CD4-positive, alpha-beta T cell treated with Interleukin-17A for 1 hour (primary cell): ENCODE data around the gene RPH3AL.
"Not testable (repeated sequence)": the region's sequence is repeated elsewhere in the genome, so short reads cannot be mapped to it uniquely, and the experiment has no call there.

ENCODE experiments used
- DNase-seq: peaks from one replicate; pipeline ENCODE4 v3.0.0-alpha.2; 2020

Gene RPH3AL

DNA sequence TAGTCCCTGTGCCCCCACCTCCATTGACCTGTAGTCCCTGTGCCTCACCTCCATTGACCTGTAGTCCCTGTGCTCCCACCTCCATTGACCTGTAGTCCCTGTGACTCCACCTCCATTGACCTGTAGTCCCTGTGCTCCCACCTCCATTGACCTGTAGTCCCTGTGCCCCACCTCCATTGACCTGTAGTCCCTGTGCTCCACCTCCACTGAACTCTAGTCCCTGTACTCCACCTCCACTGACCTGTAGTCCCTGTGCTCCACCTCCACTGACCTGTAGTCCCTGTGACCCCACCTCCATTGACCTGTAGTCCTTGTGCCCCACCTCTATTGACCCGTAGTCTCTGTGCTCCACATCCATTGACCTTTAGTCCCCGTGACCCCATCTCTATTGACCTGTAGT, 37.2 kb downstream of the RPH3AL start:
- DNase-seq, result not testable (repeated sequence)

DNA sequence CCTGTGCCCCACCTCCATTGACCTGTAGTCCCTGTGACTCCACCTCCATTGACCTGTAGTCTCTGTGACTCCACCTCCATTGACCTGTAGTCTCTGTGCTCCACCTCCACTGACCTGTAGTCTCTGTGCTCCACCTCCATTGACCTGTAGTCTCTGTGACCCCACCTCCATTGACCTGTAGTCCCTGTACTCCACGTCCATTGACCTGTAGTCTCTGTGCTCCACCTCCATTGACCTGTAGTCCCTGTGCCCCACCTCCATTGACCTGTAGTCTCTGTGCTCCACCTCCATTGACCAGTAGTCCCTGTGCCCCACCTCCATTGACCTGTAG, 38.0 kb downstream of the RPH3AL start:
- DNase-seq, result not testable (repeated sequence)

DNA sequence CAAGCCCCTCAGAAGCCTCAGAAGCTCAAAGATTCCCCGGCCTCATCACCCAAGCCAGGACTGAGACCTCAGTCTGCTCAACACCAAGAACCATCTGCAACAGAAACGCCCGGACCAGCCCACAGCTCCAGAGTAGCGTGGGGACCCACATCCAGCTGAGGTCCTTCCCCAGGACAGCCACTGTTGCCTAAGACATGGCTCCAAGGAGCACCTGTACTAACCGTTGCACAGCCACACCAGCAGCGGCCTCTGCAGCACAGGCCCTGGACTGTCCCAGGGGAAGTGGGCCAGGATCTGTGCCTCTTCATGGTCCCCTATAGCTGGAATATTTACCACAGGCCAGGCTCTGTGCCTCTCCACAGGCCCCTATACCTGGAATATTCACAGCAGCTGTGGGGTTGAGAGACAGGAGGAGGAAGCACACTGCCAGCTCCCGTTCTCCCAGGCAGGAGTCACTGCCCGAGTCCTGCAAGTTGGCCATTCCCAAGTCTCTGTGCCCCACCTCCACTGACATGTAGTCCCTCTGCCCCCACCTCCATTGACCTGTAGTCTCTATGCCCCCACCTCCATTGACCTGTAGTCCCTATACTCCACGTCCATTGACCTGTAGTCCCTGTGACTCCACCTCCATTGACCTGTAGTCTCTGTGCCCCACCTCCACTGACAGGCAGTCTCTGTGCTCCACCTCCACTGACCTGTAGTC, 38.5 kb downstream of the RPH3AL start:
- no peak for DNase-seq

DNA sequence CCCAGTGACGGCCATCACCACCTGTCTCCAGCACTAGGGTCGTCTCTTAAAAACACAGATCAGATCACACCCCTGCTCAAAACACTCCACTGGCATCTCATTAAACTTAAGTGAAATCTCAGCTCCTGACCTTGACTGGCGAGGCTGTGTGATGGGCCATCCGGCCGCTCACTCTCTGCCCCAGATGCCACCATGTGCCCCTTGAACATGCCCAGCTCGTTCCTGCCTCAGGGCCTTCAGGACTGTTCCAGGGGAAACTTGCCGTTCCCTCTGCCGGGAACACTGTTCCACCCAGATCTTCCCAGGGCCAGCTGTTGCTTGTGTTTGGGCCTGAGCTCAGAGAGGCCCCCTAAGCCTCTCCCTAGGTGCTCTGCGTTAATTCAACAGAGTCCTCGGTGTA, 39.4 kb downstream of the RPH3AL start:
- no peak for DNase-seq

DNA sequence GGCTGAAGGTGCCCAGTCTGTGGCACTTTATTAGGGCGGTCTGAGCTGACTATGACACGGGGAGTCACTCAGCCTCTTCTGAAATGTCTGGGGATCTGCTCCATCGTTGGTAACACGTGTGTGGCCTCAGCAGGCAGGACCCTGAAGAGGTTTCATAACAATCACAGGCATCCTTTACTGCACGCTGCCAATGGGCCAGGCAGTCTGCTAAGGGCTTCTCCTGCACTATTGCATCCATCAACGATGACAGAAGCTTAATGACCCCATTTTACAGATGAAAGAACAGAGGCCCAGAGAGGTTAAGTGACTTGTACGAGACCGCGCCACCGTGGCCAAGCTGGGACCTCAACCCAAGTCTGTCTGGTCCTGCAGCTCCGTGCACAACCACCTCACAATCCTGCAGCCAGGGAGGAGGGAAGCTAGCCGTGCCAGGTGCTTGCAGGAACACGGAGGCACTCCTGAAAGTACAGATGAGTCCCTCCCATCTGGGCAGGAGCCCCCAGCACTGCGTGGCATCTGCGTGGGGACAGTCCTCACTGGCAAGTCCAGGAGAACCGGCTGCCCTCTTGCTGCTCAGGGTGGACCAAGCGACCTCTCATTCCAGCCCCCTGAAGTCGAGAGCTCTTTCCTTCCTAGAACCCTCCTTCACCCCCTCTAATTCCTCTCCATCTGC, 40.0 kb downstream of the RPH3AL start:
- DNase-seq, result no peak

DNA sequence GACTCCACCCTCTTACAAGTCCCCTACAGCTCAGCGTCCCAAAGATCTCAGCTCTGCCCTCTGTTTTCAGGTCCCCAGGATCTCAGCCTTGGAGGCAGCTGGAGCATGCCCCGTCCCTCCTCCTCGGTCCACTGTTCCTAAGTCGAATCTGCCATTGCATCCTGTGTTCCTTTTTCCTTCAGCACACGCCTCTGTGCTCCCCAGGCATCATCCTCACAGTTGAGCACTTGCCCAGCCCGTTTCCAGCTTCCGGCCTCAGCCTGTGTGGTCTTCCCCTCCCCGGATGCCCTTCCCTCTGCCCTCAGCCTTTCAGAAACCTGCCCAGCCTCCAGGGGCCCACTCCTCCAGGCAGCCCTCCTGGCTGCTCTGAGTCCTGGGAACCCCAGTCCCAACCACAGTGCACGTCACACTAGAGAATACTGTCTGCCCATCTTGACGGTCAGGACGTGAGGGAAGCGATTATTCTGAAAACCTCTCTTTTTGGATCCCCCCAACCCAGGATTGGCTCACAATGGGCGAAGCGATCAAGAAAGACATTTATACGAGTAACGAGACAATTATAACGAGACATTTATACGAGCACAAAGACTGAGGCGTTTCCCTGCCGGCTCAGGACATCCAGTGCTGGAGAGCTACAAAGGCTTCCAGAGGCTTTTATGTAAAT, 41.4 kb downstream of the RPH3AL start:
- no peak for DNase-seq

DNA sequence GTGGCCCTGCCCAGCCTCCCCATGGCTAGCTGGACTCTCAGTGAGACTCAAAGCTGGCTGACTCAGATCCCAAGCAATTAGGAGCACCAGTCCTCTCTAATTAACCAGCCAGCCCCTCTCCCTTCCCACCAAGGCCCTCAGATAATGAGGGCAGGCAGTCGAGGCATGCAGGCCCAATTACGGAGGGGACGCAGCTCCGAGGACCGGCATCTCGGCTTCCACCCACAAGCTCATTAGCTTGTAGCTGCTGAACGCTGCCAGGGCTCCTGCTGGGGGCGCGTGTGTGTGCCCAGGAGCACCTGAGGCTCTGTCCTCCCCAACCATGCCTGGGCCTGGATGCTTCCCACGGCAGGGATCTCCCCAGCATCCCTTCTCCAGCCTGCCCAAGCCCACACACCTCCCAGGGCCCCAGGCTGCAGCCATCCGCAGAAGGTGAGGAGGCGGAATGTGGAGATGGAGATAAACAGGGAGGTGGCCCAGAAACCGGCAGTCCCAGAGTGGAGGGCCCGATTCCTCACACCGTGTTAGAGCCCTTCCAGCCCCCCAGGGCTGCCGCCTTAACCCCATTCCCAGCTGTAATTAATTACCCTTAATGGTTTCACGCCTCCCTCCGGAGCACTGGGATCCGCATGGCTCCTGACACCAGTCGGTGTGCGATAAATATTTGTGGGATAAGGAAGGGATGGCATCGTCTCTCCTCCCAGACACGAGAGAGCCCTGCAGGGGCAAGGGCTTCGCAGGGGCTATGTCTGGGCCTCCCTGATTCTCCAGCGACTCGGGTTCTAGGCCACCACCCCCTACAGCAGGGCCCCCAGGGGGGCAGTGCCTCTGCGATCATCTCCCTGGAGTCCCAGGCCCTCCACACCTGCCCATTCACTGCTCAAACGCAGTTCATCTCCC, 42.2 kb downstream of the RPH3AL start:
- no peak for DNase-seq

DNA sequence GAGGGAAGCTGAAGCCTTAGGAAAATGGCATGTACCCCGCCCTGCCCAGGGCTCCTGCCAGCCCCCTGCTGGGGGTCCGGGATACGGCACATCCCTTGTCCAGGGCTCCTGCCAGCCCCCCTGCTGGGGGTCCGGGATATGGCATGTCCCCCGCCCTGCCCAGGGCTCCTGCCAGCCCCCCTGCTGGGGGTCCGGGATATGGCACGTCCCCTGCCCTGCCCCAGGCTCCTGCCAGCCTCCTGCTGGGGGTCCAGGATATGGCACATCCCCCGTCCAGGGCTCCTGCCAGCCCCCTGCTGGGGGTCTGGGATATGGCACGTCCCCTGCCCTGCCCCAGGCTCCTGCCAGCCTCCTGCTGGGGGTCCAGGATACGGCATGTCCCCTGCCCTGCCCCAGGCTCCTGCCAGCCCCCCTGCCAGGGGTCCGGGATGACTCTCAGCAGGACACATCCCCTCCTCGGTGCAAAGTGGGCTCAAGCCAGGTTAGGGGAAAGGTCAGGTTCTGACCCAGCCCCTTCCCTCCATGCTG, 43.2 kb downstream of the RPH3AL start:
- DNase-seq, result no peak

DNA sequence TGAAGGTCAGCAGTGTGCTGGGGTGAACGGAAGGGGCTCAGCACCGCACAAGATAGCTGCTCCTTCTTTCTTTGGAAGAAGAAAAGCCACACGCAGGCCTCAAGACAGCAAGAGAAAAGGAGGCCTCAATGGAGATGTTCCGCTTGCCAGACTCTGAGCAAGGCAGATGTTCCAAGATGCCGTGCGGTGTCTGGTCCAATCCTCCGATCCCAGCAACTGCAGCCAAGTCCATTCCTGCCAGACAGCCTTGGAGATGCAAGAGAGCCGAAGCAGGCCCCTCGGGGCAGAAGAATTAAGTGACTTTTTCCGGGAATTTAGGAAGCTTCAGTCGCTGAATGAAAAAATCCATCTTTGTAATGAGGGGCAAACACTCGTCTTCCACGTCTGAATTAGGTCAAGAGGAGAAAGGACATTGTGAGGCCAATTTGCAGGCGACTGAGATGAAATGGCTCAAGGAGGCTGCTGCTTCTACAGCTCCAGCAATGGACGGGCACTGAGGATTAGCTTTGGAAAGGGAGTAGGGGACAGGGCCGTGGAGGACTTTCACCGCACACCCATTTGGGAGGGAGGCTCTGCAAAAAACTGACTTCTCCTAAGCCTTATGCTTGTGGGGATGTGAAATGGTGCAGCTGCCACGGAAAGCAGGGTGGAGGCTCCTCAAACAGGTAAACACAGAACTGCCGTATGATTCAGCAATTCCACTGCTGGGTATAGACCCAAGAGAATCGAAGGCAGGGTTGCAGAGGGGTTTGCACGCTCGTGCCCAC, 44.7 kb downstream of the RPH3AL start:
- no peak for DNase-seq

DNA sequence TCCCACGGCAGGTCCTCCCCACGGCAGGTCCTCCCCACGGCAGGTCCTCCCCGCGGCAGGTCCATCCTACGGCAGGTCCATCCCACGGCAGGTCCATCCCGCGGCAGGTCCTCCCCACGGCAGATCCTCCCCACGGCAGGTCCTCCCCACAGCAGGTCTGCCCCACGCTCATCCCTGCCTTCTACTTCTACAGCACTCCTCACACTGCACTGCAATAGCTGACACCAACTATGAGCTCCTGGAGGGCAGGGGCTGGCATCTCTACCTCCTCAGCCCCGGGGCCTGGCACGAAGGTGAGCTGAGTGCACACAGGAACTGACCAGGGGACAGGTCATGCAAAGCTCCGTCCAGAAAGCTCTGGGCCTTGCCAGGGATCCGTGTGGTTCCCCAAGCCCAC, 45.3 kb downstream of the RPH3AL start:
- no peak for DNase-seq

DNA sequence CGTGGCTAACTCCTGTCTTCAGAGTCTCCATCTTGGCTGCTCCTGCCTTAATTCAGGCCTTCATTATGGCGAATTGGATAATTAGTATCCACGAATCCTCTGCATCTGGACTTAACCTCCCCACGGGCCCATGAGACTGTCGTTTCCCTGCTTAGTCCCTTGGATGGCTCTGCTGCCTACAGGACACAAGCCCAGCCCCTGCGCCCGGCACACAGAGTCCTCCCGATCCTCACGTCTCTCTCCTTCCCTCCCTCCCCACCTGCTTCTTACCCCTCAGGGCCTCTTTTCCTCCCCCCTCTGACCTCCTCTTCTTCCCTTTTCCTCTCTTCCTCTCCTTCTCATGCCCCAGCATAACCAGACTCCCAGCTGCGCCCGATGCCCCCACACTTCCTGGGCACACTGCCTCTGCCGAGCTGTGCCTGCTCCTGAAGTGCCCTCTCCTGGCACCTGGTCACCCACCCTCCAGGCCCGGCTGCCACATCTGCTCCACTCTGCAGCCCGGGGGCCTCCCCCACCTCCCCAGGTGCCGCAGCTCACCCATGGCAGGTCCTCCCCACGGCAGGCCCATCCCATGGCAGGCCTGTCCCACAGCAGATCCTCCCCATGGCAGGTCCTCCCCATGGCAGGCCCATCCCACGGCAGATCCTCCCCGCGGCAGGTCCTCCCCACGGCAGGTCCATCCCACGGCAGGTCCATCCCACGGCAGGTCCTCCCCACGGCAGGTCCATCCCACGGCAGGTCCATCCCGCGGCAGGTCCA, 45.9 kb downstream of the RPH3AL start:
- no peak for DNase-seq

DNA sequence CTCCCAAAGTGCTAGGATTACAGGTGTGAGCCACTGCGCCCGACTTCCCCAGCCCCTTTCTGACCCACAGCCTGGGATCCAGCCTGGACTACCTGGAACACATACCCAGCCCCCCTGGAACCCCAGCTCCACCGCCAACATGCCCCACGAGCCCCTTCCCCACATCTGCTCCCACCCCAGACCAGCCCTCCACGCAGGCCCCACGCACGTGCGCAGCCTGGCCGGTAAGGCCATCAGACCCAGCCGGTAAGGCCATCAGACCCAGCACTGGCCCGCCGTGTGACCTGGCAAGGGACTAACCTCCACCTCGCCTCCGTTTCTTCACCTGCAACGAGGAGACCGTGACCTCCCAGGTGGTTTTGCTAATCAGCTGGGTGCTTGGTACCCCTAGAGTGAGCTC, 46.5 kb downstream of the RPH3AL start:
- DNase-seq, result no peak

DNA sequence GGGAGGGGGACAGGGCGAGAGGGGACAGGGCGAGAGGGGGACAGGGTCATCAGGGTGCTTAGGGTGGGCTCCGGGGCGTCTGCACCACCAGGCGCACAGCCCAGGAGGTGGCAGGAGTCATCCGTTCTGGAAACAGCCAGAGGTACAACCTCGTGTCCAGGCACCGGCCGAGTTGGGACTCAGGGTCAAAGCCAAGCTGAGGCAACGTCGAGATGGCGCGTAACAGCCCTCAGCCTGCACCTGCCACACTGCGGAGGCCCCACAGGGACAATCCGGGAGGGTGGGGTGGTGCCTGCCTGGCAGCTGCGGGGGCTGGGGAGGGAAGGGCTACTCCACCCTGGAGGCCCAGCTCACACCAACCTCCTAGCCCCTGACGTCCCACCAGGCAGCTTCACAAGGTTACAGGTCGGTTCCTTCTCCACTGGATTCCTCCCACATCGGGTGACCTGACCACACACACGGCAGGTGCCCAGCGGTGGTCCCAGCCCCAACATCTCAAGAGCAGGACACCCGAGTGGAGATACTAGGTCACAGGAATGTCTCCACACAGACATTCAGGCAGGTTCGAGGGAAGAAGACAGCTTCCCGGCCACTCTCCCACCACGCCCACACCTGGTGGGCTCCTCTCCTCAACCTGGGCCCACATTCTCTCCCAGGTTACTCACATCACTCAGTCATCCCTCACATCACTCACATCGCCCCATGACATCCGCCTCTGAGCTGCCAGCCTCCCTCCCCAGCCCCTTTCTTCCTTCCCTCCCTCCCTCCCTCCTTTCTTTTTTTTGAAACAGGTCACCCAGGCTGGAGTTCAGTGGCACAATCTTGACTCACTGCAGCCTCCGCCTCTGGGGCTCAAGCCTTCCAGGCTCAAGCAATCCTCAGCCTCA, 47.3 kb downstream of the RPH3AL start:
- no peak for DNase-seq

DNA sequence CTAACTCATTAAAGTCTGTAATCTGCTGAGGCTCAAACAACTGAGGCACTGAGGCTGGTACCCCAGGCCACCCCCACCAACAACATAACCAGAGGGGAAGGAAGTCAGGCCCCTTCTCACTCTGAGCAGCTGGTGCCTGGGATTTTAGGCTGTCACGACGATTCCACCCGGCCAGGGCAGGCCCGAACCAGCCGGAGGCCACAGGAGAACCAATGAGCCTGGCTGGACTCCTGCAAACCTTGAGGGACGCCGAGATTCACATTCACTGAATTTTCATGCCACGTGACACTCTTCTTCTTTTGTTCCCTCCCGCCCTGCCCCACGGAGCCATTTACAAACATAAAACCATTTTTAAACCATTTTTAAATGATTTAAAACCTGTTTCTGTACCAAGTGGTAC, 48.1 kb downstream of the RPH3AL start:
- no peak for DNase-seq

DNA sequence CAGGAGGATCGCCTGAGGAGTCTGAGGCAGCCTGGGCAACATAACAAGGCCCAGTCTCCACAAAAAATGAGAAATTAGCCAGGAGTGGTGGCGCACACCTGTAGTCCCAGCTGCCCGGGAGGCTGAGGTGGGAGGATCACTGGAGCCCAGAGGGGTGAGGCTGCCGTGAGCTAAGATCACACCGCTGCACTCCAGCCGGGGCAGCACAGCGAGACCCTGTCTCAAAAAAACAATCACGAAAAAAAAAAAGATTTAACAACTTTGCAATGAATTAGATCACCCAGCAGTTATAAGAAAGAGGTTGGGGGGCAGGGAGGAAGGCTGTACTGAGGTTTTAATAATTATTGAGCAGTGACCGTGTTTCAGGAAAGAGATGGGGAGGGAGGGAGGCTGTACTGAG, 49.4 kb downstream of the RPH3AL start:
- DNase-seq, result no peak

DNA sequence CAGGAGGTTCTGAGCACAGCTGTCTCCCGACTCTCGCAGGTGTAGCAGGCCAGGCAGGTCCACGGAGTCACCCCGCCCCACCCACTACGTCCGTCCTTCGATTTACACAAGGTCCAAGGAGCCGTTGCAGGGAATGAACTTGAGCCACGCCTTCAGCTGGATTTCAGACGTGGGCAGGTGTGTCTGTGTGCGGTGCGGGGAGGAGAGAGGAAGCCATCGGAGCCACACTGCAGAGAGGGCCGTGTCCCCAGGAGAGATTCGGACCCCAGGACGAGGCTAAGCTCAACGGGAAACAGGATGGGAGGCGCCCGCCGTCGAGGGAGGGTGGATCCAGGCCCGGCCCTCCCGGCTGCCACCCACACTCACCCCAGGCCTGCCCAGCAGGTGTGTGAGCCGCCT, 50.3 kb downstream of the RPH3AL start:
- DNase-seq, result no peak

DNA sequence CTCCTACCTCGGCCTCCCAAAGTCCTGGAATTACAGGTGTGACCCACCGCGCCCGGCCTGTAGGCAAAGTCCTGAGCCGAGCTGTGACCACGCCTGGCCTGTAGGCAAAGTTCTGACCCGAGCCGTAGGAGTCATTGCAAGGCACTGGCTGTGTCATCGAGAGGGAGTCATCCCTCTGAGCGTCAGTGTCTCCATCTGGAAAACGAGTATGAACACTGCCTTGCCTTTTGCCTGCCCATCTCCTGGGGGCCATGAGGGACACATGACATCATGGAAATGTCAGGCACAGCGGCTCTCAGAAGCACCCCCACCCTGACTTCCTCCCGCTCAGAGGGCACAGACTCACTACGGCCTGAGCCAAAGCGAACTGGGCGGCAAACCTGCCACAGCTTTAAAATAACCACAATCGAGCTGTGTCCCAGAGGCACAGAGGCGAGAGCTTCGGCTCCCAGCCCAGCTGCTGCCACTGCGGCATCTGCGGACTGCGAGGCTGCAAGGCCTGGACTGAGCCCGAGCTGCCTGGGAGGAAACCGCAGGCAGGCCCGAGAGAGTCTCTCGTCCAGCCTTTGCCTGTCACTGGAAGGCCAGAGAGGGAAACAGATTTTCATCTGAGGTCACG, 50.8 kb downstream of the RPH3AL start:
- DNase-seq, result no peak

DNA sequence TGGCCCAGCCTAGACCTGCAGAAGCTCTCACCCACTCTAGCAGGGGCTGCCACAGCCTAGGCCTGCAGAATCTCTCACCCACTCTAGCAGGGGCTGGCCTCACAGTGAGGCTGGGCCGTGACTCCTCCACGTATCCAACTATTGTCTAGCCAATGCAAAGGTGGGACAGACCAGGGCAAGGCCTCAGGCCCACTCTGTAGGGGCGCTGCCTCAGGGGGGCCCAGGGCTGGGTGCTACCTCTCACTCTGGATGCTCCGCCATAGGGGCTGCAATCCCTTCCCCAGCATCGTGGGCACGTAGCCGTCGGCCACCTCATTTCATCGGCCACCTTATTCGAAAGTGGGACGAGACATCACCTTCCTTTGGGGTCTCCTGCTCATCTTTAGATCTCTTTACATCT, 51.7 kb downstream of the RPH3AL start:
- DNase-seq, result no peak

DNA sequence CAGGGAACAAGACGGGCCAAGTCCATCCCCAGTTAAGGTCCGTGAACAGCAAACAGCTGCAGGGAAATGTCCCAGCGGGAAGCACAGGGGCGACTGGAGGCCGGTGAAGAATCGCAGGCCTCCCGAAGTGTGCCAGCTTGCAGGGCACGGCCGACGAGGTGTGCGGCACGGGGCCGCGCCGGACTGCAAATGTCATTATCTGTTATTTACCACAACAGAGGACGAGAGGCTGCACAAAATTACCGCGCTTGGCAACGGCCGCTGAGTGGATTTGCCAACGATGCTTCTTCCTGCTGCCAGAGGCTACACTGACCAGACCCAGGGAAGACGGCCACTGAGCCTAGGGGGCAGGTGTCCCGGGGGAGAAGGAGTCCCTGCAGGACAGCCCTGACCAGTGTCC, 53.1 kb downstream of the RPH3AL start:
- DNase-seq, result no peak
